ENCODE measurements around the gene AANAT.

GRCh38 chr17:76458580-76459490 lies 8.6 kb upstream of the AANAT start:
- no peak for TF ChIP-seq POLR2A (IDR thresholded peaks at IDR 0.05; ENCODE audit: low read length)
- TF ChIP-seq RARB (CRISPR knock-in tag; IDR thresholded peaks at IDR 0.05), result no peak
- no peak for TF ChIP-seq CHD4 (IDR thresholded peaks at IDR 0.05; ENCODE audit: borderline replicate concordance)
- peak; percentile 82 to 89 for TF ChIP-seq RAD21 (conservative IDR thresholded peaks at IDR 0.05 in 1 of 2, IDR thresholded peaks at IDR 0.05 in 1 of 2)
- no peak for TF ChIP-seq REST (IDR thresholded peaks at IDR 0.05)
- no peak for TF ChIP-seq EP300 (IDR thresholded peaks at IDR 0.05)
- TF ChIP-seq, protein P1, sequence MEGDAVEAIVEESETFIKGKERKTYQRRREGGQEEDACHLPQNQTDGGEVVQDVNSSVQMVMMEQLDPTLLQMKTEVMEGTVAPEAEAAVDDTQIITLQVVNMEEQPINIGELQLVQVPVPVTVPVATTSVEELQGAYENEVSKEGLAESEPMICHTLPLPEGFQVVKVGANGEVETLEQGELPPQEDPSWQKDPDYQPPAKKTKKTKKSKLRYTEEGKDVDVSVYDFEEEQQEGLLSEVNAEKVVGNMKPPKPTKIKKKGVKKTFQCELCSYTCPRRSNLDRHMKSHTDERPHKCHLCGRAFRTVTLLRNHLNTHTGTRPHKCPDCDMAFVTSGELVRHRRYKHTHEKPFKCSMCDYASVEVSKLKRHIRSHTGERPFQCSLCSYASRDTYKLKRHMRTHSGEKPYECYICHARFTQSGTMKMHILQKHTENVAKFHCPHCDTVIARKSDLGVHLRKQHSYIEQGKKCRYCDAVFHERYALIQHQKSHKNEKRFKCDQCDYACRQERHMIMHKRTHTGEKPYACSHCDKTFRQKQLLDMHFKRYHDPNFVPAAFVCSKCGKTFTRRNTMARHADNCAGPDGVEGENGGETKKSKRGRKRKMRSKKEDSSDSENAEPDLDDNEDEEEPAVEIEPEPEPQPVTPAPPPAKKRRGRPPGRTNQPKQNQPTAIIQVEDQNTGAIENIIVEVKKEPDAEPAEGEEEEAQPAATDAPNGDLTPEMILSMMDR (IDR thresholded peaks at IDR 0.05), result peak; percentile 76
- no peak for TF ChIP-seq CBX8 (IDR thresholded peaks at IDR 0.05)
- TF ChIP-seq RCOR1 (IDR thresholded peaks at IDR 0.05; ENCODE audit: low read depth, low read length), result no peak
- no peak for TF ChIP-seq HMGXB4 (CRISPR knock-in tag; IDR thresholded peaks at IDR 0.05; ENCODE audit: borderline replicate concordance)
